CD8-positive, alpha-beta memory T cell (primary cell): ENCODE results near the gene ATP9B. TPM values are rescaled to one million over a fixed set of nuclear protein-coding genes. Genes with fewer than 3 reads are reported as not detected.

Experiments
- CTCF ChIA-PET: fragments of 350-600 bp; sonication (Branson Sonifier 250); formaldehyde crosslinking; loops from one replicate; lab custom pipeline; 2021; ENCODE audit warnings: antibody characterized with exemption; lab: Charles Lee
- POLR2A ChIA-PET: fragments of 350-600 bp; sonication (Branson Sonifier 250); formaldehyde crosslinking; loops from one replicate; lab custom pipeline; 2021; ENCODE audit warnings: antibody characterized with exemption; lab: Charles Lee
- DNase-seq, 5 donors: peaks; one replicate each; pipeline versions ENCODE4 v3.0.0 to v3.0.0-alpha.2; 2020 to 2022; ENCODE audit warnings: mixed read lengths in 1 of 5
- H3K27ac ChIP-seq: one replicate; pipeline ENCODE4 v1.7.0; 2013; ENCODE audit warnings: low read depth, mild to moderate bottlenecking, low read length, moderate library complexity
- H3K27me3 ChIP-seq: 2 replicates; pipeline ENCODE4 v1.7.0; 2013; ENCODE audit warnings: low read length, mild to moderate bottlenecking; ENCODE audit not compliant: insufficient read depth, poor library complexity, severe bottlenecking
- H3K36me3 ChIP-seq: 2 replicates; pipeline ENCODE4 v1.7.0; 2013; ENCODE audit warnings: mild to moderate bottlenecking, low read length, moderate library complexity; ENCODE audit not compliant: insufficient read depth
- H3K4me1 ChIP-seq: 2 replicates; pipeline ENCODE4 v1.7.0; 2013; ENCODE audit warnings: mild to moderate bottlenecking, low read length, moderate library complexity; ENCODE audit not compliant: insufficient read depth
- H3K4me3 ChIP-seq: 2 replicates; pipeline ENCODE4 v1.7.0; 2013; ENCODE audit warnings: mild to moderate bottlenecking, low read length
- H3K9me3 ChIP-seq: 2 replicates; pipeline ENCODE4 v1.7.0; 2013; ENCODE audit warnings: mild to moderate bottlenecking, low read length
- H3K27ac Mint-ChIP-seq, 8 donors: one replicate each; pipeline ENCODE4 v1.8.0; 2020 to 2021; ENCODE audit warnings: mixed read lengths in 8 of 8, mild to moderate bottlenecking in 6 of 8, inconsistent platforms in 3 of 8, moderate library complexity in 3 of 8
- H3K27me3 Mint-ChIP-seq, 2 donors: one replicate each; pipeline ENCODE4 v1.8.0; 2020 to 2021; ENCODE audit warnings: mixed read lengths in 2 of 2, mild to moderate bottlenecking in 1 of 2, moderate library complexity in 1 of 2
- H3K36me3 Mint-ChIP-seq, 3 donors: one replicate each; pipeline ENCODE4 v1.8.0; 2020 to 2021; ENCODE audit warnings: mixed read lengths in 3 of 3, inconsistent platforms in 1 of 3, mild to moderate bottlenecking in 1 of 3
- H3K4me1 Mint-ChIP-seq, 3 donors: one replicate each; pipeline ENCODE4 v1.8.0; 2020 to 2021; ENCODE audit warnings: mixed read lengths in 3 of 3, inconsistent platforms in 1 of 3, mild to moderate bottlenecking in 1 of 3
- H3K4me3 Mint-ChIP-seq, 7 donors: one replicate each; pipeline ENCODE4 v1.8.0; 2020 to 2021; ENCODE audit warnings: mixed read lengths in 7 of 7, mild to moderate bottlenecking in 6 of 7, moderate library complexity in 4 of 7, inconsistent platforms in 2 of 7
- H3K9me3 Mint-ChIP-seq, 5 donors: one replicate each; pipeline ENCODE4 v1.8.0; 2020 to 2022; ENCODE audit warnings: mixed read lengths in 5 of 5, mild to moderate bottlenecking in 3 of 5, moderate library complexity in 2 of 5, inconsistent platforms in 1 of 5
- polyA plus RNA-seq: library from polyadenylated mRNA; unstranded; fragments of 300-500 nt; fragmentation: Illumina TruSeq; gene quantifications from one replicate; pipeline ENCODE4 v1.2.3, GENCODE V29; 2021
- total RNA-seq, 2 experiments: library from RNA; stranded (reverse); gene quantifications; one replicate each; pipeline ENCODE4 v1.2.3, GENCODE V29; 2021

ATP9B gene
- total and polyA plus RNA-seq, 3 experiments from 2014 or later = 22.0 to 23.4 (median 22.4) TPM

DNA sequence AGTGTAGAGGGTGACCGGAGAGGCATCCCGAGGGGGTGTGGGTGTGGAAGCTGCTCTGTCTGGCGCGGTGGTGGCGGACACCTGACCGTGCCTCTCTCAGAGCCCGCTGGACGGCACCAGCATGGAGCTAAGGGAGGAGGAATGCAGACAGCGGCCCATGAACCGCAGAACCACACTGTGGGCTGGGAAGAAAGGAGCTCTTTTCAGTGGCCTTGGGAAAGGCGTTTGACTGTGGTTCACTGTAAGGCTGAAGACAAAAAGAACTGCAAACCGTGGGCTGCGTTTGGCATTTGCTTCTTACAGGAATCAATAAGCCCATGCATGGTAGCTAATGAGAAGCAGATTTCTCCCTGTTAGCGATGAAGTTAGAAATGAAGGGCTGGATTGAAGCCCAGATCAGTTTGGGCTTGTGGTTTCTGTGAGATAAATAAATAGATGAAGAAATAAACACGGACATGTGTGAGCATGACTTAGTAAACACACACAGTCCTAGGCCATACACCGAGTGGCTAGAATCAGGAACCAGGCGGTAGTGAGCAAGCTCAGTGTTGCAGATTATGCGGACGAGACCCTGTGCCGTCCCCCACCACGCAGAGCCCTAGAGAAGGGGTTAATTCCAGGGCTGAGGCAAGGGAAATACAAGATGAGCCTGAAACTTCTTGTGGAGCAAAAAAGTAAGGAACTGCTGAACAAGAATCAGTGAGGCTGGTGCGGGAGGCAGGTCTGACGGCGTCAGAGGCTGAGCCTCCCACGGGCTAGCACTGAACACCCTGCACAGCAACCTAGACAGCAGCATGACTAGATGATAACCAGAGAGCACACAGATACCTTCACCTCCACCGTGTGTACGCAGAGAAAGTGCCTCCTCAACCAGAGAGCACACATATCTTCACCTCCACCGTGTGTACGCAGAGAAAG lies 297.2 kb downstream of the ATP9B start:
- peaks cover 20% of the 10 kb centered on the region for H3K4me1 ChIP-seq
- H3K4me3 Mint-ChIP-seq = no peak overlapping the region
- no peak for DNase-seq
- no peak overlapping the region for H3K4me3 ChIP-seq
- H3K27ac ChIP-seq = no peak overlapping the region
- H3K27ac Mint-ChIP-seq = peak overlapping the region in 1 of 8 donors; percentile 17
- peaks cover 7% of the 10 kb centered on the region for H3K36me3 ChIP-seq
- no peaks in the 10 kb centered on the region for H3K27me3 ChIP-seq
- peaks cover 4 to 53% (median 20%) of the 10 kb centered on the region in 3 donors for H3K36me3 Mint-ChIP-seq
- H3K9me3 Mint-ChIP-seq = no peaks in the 10 kb centered on the region
- H3K4me1 Mint-ChIP-seq = peaks cover 23 to 32% (median 24%) of the 10 kb centered on the region in 3 donors
- ChIA-PET CTCF (interaction anchor here (1.1 kb wide), 1 partner anchor 14 kb away, joined by 3 read pairs; no protein-coding TSS in a partner anchor), POLR2A (no interaction called here)
- H3K27me3 Mint-ChIP-seq = no peaks in the 10 kb centered on the region
- no peaks in the 10 kb centered on the region for H3K9me3 ChIP-seq

DNA sequence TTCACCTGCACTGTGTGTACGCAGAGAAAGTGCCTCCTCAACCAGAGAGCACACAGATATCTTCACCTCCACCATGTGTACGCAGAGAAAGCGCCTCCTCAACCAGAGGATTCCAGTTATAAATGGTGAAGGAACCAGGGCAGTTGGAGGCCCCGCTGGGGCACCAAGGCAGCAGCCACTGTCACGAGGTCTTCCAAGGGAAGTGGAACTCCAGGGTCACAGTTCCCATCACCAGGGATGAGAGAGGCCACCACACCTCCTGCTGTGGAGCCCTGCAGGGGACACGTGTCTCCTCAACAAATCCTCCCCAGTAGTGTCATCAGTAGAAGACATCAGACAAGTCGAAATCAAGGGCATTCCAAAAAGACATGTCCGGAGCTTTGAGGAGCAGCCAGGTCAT lies 298.3 kb downstream of the ATP9B start:
- H3K27me3 ChIP-seq = no peaks in the 10 kb centered on the region
- DNase-seq = no peak
- POLR2A ChIA-PET = no interaction called here
- H3K36me3 Mint-ChIP-seq = peaks cover 4 to 47% (median 16%) of the 10 kb centered on the region in 3 donors
- peaks cover 24% of the 10 kb centered on the region for H3K4me1 ChIP-seq
- H3K4me3 Mint-ChIP-seq = peak overlapping the region in 1 of 7 donors; percentile 36
- H3K36me3 ChIP-seq = peaks cover 7% of the 10 kb centered on the region
- no peaks in the 10 kb centered on the region for H3K9me3 ChIP-seq
- H3K9me3 Mint-ChIP-seq = no peaks in the 10 kb centered on the region
- H3K27ac Mint-ChIP-seq = peak overlapping the region in 2 of 8 donors; percentile 43 to 75
- H3K27ac ChIP-seq = no peak overlapping the region
- H3K27me3 Mint-ChIP-seq = no peaks in the 10 kb centered on the region
- no peak overlapping the region for H3K4me3 ChIP-seq
- peaks cover 28 to 37% (median 30%) of the 10 kb centered on the region in 3 donors for H3K4me1 Mint-ChIP-seq
- CTCF ChIA-PET = interaction anchor here (1.6 kb wide), 1 partner anchor 13 kb away, joined by 6 read pairs; no protein-coding TSS in a partner anchor

DNA sequence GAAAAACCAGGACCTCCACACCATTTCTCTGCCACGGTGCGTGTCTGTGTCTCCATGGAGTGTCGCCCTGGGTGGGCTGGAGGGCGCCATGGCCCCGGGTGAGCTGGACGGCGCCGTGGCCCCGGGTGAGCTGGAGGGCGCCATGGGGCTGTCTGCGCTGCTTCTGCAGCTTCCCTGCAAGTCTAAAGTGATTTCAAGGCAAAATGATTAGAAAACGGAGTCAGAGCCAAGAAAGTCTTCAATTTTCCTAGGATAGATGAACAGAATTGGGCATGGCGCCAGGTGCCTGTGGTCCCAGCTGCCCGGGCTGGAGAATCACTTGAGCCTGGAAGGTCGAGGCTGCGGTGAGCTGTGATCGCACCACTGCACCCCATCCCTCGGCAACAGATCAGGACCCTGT lies 298.8 kb downstream of the ATP9B start:
- Histone ChIP-seq H3K4me3 (no peak overlapping the region), H3K36me3 (peaks cover 7% of the 10 kb centered on the region), H3K27ac (no peak overlapping the region), H3K4me1 (peaks cover 24% of the 10 kb centered on the region), H3K9me3 (no peaks in the 10 kb centered on the region), H3K27me3 (no peaks in the 10 kb centered on the region)
- H3K9me3 Mint-ChIP-seq = no peaks in the 10 kb centered on the region
- no peak for DNase-seq
- CTCF ChIA-PET = interaction anchor here (1.3 to 1.6 kb wide), 2 partner anchors 11 to 13 kb away, joined by 3 to 6 read pairs; no protein-coding TSS in a partner anchor
- peak overlapping the region in 1 of 7 donors; percentile 36 for H3K4me3 Mint-ChIP-seq
- H3K27me3 Mint-ChIP-seq = no peaks in the 10 kb centered on the region
- H3K27ac Mint-ChIP-seq = no peak overlapping the region
- POLR2A ChIA-PET = no interaction called here
- peaks cover 4 to 48% (median 16%) of the 10 kb centered on the region in 3 donors for H3K36me3 Mint-ChIP-seq
- H3K4me1 Mint-ChIP-seq = peaks cover 28 to 37% (median 30%) of the 10 kb centered on the region in 3 donors

GRCh38 chr18:79368681-79369080 lies 299.5 kb downstream of the ATP9B start:
- no peaks in the 10 kb centered on the region for H3K36me3 ChIP-seq

DNA sequence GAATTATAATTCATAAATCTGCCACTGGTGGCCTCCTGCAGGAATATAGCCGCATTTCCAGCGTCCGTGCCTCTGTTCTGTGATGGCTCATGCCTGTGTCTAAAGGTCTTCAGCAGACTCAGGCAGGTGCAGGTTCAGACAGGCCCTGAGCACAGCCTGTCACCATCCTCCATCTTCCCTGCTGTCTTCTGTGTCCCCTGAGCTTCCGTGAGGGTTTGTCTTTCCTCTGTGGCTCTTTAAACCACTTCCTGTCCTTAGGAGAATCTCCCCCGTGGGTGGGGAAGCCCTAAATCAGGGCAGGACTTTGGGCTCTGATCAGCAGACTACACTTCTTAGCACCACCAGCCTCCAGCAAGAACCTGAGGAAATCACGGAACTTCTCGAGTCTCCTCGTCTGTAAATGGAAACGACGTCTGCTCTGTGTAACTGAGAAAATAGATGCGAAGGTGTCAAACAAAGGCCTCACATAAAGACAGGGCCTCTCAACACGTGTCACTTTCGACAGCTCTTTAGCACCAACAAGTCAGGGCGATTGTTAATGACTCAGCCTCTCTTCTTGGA lies 302.4 kb downstream of the ATP9B start:
- no peak for DNase-seq
- ChIA-PET POLR2A (no interaction called here), CTCF (interaction anchor here (1.0 kb wide), 1 partner anchor 8 kb away, joined by 3 read pairs; no protein-coding TSS in a partner anchor)
- H3K4me1 Mint-ChIP-seq = peaks cover 26 to 34% (median 30%) of the 10 kb centered on the region in 3 donors
- peaks cover 0 to 42% (median 6%) of the 10 kb centered on the region in 3 donors for H3K36me3 Mint-ChIP-seq
- no peaks in the 10 kb centered on the region for H3K27me3 ChIP-seq
- no peaks in the 10 kb centered on the region for H3K36me3 ChIP-seq
- peak overlapping the region; percentile 43 to 86 (median 62) for H3K27ac Mint-ChIP-seq
- no peak overlapping the region for H3K4me3 ChIP-seq
- H3K9me3 ChIP-seq = no peaks in the 10 kb centered on the region
- no peaks in the 10 kb centered on the region for H3K9me3 Mint-ChIP-seq
- no peak overlapping the region for H3K27ac ChIP-seq
- H3K4me1 ChIP-seq = peaks cover 24% of the 10 kb centered on the region
- peak overlapping the region in 2 of 7 donors; percentile 18 to 52 for H3K4me3 Mint-ChIP-seq
- no peaks in the 10 kb centered on the region for H3K27me3 Mint-ChIP-seq

More at GRCh38 chr18:79368681-79369080, 299.5 kb downstream of the ATP9B start:
- Mint-ChIP-seq H3K36me3 (peaks cover 0 to 44% (median 11%) of the 10 kb centered on the region in 3 donors), H3K4me3 (peak overlapping the region in 3 of 7 donors; percentile 2 to 58 (median 47)), H3K27me3 (no peaks in the 10 kb centered on the region), H3K9me3 (no peaks in the 10 kb centered on the region), H3K4me1 (peaks cover 28 to 37% (median 30%) of the 10 kb centered on the region in 3 donors), H3K27ac (peak overlapping the region; percentile 17 to 90 (median 44))
- ChIA-PET CTCF (interaction anchor here (1.3 to 1.6 kb wide), 2 partner anchors 11 to 12 kb away, joined by 3 to 6 read pairs; no protein-coding TSS in a partner anchor), POLR2A (no interaction called here)
- Histone ChIP-seq H3K9me3 (no peaks in the 10 kb centered on the region), H3K27ac (no peak overlapping the region), H3K4me1 (peaks cover 24% of the 10 kb centered on the region), H3K4me3 (no peak overlapping the region), H3K27me3 (no peaks in the 10 kb centered on the region)
- no peak for DNase-seq

GRCh38 chr18:79372461-79372860 lies 303.3 kb downstream of the ATP9B start:
- Histone ChIP-seq H3K4me3 (no peak overlapping the region), H3K27me3 (no peaks in the 10 kb centered on the region), H3K9me3 (no peaks in the 10 kb centered on the region), H3K36me3 (no peaks in the 10 kb centered on the region), H3K4me1 (peaks cover 24% of the 10 kb centered on the region), H3K27ac (no peak overlapping the region)
- Mint-ChIP-seq H3K9me3 (no peaks in the 10 kb centered on the region), H3K36me3 (peaks cover 0 to 49% (median 6%) of the 10 kb centered on the region in 3 donors), H3K4me3 (peak overlapping the region in 1 of 7 donors; percentile 32), H3K27me3 (no peaks in the 10 kb centered on the region), H3K4me1 (peaks cover 25 to 32% (median 29%) of the 10 kb centered on the region in 3 donors), H3K27ac (peak overlapping the region in 1 of 8 donors; percentile 4)
- CTCF ChIA-PET = no interaction called here
- DNase-seq = no peak
- POLR2A ChIA-PET = no interaction called here

GRCh38 chr18:79372991-79373390 lies 303.8 kb downstream of the ATP9B start:
- H3K27me3 ChIP-seq = no peaks in the 10 kb centered on the region
- no peaks in the 10 kb centered on the region for H3K9me3 ChIP-seq
- Mint-ChIP-seq H3K4me3 (no peak overlapping the region), H3K27ac (no peak overlapping the region), H3K36me3 (peaks cover 0 to 51% (median 3%) of the 10 kb centered on the region in 3 donors), H3K4me1 (peaks cover 23 to 28% (median 26%) of the 10 kb centered on the region in 3 donors), H3K27me3 (no peaks in the 10 kb centered on the region), H3K9me3 (no peaks in the 10 kb centered on the region)
- ChIA-PET POLR2A (no interaction called here), CTCF (no interaction called here)
- peaks cover 24% of the 10 kb centered on the region for H3K4me1 ChIP-seq
- H3K27ac ChIP-seq = no peak overlapping the region
- no peak for DNase-seq
- no peaks in the 10 kb centered on the region for H3K36me3 ChIP-seq
- H3K4me3 ChIP-seq = no peak overlapping the region
